SHP77 (cell line): ENCODE data around the gene CAPZB.

Experiments used
- DNase-seq, 2 experiments: peaks; one replicate each; lab custom pipeline; 2025; lab: John Stamatoyannopoulos, UW

Gene CAPZB

DNA sequence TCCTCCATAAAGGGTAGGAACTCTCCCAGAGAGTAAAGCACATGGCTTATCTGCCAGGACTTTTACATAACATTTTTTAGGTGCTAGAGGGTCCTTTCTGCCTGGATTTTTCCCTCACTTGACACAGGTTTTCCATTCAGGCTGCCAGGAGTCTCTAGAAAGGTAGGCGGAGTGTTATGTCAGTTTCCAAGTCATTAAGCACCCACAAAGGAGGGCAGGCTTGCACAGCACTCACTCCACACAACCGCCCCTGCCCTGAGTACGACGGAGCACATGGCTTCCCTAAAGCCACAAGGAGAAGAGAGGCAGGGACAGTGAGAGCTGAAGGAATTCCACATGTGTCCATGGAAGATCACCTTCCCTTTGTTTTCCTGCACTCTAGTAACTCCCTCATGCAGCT lies 55.7 kb downstream of the CAPZB start:
- DNase-seq, result no peak

- no peak for DNase-seq
Observed at GRCh38 chr1:19427087-19427781, 58.1 kb downstream of the CAPZB start.

GRCh38 chr1:19426294-19427086 lies 58.8 kb downstream of the CAPZB start:
- no peak for DNase-seq

DNA sequence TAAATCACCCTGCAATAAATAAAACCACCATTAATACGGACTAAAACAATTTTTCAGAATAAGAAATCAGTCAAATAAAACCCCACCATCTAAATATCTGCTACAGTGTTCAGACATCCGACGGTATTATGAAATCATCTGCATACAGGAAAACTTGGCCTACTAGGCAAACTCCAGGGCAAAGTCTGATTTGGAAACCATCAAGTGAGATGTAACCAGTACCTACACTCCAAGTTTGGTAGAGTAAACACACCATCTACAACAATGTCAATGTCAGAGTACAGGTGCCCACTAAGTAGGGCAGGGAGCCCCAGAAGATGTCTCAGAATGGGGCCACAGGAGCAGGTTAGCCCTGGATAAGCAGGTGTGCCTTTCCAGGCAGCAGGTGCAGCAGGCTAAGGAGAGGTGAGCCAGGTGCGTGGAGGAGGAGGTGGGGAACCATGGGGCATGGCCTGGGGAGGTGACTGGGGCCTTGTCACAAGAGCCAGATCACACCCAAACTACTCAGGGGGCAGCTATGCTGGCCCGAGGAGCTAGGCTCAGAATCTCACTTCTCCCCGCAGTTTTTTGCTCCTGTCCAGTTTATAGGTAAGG lies 59.6 kb downstream of the CAPZB start:
- no peak for DNase-seq

GRCh38 chr1:19424651-19425570 lies 60.4 kb downstream of the CAPZB start:
- DNase-seq, result no peak

DNA sequence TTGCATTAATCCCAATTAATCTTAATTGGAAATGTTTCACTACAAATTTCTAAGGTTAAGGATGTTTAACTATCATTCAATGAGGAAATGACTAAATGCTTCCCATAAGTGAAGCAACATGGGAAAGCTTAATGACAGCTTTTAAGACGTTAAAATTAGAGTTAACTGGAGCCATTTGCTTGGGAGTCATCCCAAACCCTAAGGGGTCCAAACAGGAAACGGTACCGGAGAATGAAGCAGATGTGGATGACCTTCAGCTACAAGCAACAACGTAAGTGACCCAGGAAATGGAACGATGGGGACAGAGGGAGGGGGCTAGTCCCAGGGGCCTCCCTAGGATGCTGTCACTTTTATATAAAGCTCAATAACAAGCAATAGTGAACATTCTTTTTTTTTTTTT lies 62.2 kb downstream of the CAPZB start:
- DNase-seq, result no peak

DNA sequence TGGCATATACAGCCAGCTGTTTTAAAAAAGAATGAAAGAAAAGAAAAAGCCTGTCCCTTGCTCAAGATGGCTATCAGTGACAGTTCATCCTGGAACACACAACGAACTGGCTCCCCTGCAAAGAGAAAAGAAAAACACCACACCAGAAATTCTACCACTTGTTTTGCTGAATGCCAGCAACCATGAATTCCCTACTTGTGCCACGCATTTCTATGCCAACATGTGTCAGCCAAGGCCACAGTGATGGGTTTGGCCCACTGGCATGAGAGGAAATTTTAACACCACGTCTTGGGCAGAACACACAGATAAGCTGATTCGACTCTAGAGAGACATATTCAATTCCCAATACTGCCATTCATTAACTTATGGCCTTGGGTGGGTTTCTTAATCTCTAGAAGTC lies 64.0 kb downstream of the CAPZB start:
- no peak for DNase-seq

GRCh38 chr1:19420606-19421005 lies 64.7 kb downstream of the CAPZB start:
- no peak for DNase-seq

DNA sequence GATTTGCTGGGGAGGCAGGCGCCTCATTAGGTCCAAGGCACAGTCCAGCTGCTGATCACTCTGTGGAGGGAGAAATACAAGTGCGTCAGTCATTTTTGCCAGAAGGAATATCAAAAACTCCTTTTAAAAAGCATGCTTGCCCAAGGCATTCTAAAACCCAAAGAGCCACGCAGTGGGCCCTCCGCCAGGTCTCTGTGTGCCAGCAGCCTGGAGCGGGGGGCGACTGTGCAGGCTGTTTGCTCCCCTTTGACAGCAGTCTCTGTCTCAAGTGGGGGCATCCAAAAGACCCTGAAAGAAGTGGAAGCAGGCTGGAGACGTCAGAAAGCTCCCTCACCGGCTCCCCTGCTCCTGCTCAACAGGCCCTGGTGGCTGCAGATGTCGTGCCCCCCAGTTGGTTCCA lies 65.6 kb downstream of the CAPZB start:
- no peak for DNase-seq

DNA sequence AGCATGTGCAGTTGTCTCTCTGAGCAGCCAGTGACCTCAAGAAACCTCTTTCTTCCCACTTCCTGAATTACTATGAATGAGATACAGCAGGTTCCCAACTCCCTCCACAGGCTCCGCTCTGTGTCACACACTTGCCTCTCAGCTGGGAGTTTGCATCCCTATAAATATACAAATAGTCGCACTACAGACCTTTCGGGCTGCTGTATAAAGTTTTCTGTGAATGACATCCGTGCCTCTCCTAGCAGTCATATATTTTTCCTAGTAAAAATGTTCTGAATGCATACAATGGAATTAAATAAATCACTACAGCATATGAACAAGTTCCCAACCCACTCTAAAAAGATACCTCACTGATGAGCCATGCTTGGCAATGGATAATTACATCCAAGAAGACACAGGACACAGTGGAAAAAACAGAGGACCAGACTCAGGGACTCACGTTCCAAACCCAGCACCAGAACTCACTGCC lies 66.8 kb downstream of the CAPZB start:
- no peak for DNase-seq

- no peak for DNase-seq
Observed at GRCh38 chr1:19416921-19417470, 68.3 kb downstream of the CAPZB start.

DNA sequence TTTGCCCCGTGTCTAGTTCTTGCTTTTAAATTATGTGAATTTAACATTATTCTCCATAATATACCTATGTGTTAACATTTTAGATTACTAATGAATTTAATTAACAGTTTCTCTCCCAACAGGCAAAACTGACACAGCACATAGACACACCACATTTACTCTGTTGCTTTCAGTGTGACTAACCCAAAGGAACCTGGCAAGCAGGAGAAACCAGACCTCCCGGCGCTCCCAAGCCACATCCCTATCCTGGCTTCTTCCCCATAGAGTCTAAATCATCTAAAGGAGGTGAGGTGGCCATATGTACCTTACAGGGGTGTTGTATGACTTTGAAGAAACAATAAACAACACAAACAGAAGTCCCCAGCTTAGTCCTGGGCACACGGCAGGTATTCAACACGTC lies 69.2 kb downstream of the CAPZB start:
- no peak for DNase-seq

GRCh38 chr1:19414515-19415121 lies 70.7 kb downstream of the CAPZB start:
- DNase-seq, result no peak

- DNase-seq, result no peak
Observed at GRCh38 chr1:19413999-19414398, 71.3 kb downstream of the CAPZB start.

GRCh38 chr1:19412654-19413053 lies 72.7 kb downstream of the CAPZB start:
- peak; percentile 38 to 50 for DNase-seq

- DNase-seq, result no peak
Observed at GRCh38 chr1:19411612-19412011, 73.7 kb downstream of the CAPZB start.

GRCh38 chr1:19410393-19410792 lies 74.9 kb downstream of the CAPZB start:
- no peak for DNase-seq

- DNase-seq, result no peak
Observed at GRCh38 chr1:19409477-19410341, 75.6 kb downstream of the CAPZB start.

DNA sequence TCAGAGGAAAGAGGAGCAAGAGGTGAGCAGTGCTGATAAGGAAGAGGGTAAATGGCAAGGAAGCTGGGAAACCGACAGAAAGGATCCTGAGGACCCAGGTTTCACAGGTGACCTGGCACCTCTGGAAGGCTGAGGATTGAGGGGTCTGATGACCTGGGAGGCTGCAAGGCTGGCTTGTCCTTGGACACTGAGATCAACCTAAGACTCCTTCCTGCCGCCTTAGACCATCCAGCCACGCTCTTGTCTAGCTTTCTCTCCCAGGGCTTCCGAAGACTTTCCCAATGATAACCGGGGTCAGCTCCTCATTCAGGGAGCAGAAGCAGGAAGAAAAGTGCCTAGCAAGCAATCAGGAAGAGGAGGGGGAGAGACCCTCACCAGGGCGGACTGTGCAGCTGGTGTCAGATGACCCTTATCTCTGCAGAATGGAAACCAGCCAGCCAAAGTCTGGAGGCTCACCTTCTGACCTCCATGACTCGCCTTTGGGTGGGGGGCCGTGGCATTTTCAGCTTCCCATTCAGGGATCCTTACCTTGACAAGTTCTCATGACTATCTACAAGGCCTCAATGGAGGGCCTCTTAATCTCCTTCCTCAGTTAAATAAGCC lies 77.7 kb downstream of the CAPZB start:
- no peak for DNase-seq

GRCh38 chr1:19406680-19407079 lies 78.7 kb downstream of the CAPZB start:
- no peak for DNase-seq
